Uterus (tissue), 4 donors: ENCODE measurements around the gene ZGLP1. TPM values are rescaled to one million over a fixed set of nuclear protein-coding genes. Genes with fewer than 3 reads are reported as not detected.

Experiments
- DNase-seq, 2 donors: peaks; one replicate each; pipeline ENCODE4 v3.0.0-alpha.2; 2019 to 2020
- H3K27ac ChIP-seq, 2 donors: fragments of 200-600 bp; sonication (generic); 1 replicate in 1 of 2; 2 replicates in 1 of 2; pipeline ENCODE4 v1.5.1; 2016 to 2018
- H3K27me3 ChIP-seq, 2 donors: fragments of 200-600 bp; sonication (generic); one replicate each; pipeline ENCODE4 v1.5.1; 2018 to 2019; ENCODE audit warnings: control low read depth in 1 of 2
- H3K36me3 ChIP-seq, 2 donors: fragments of 200-600 bp; sonication (generic); one replicate each; pipeline ENCODE4 v1.5.1; 2019; ENCODE audit warnings: control low read depth in 1 of 2
- H3K4me1 ChIP-seq, 2 donors: fragments of 200-600 bp; sonication (generic); one replicate each; pipeline ENCODE4 v1.5.1; 2018 to 2019; ENCODE audit warnings: control low read depth in 1 of 2
- H3K4me3 ChIP-seq, 2 donors: fragments of 200-600 bp; sonication (generic); 1 replicate in 1 of 2; 2 replicates in 1 of 2; pipeline ENCODE4 v1.5.1; 2018 to 2019; ENCODE audit warnings: mild to moderate bottlenecking in 1 of 2
- H3K9me3 ChIP-seq, 2 donors: fragments of 200-600 bp; sonication (generic); one replicate each; pipeline ENCODE4 v1.5.1; 2019; ENCODE audit warnings: control low read depth in 1 of 2
- POLR2A ChIP-seq, 2 donors: fragments of 450-650 bp; IDR thresholded peaks; one replicate each; pipeline ENCODE4 v1.6.1; 2016; ENCODE audit warnings: antibody characterized with exemption in 2 of 2, mild to moderate bottlenecking in 1 of 2, moderate library complexity in 1 of 2
- intact Hi-C: fragments of 100-400 bp; cut with DNase I; formaldehyde crosslinking; loops from one replicate; pipeline ENCODE4 v1.15.1; 2023; ENCODE audit warnings: low total_unique reads
- total RNA-seq, 4 donors: library from RNA; depleted of rRNA in 3 of 4; stranded (reverse); fragments of >200 nt in 3 of 4; gene quantifications; one replicate each; pipeline versions ENCODE4 v1.1.0 to v1.2.4, GENCODE V29; 2014 to 2023
- TF ChIP-seq, protein P1 (sequence below), 4 experiments: fragments of 200-600 bp in 2 of 4; fragments of 450-650 bp in 2 of 4; sonication (generic) in 2 of 4; IDR thresholded peaks; one replicate each; pipeline ENCODE4 v1.5.1; 2016 to 2019; ENCODE audit warnings: antibody characterized with exemption in 4 of 4, mild to moderate bottlenecking in 2 of 4, moderate library complexity in 1 of 4
- donor health status: DM: yes; HTN: yes; CAD: no.

Gene ZGLP1
- total RNA-seq, result 1 to 10 TPM in 2 of 4 donors, not detected in 2; 1.0 to 2.5 TPM

DNA sequence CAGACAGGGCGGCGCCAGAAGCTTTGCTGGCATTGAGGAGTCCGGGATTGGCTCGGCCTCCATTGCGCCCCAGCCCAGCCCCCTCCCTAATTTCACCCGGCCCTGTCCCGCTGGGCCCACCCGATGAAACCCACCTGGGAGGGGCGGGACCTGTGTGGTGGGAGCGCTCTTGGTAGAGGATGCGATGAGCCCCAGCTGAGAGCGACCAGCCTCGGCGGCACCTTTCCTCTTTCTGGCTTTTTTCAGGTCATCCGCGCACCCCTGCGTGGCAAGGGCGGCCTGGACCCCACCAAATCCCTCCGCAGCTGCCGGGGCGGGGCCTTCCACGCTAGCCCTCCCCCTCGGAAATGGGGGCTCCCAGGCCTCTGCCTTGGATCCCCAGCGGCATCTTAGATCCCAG is at the start of gene ZGLP1:
TSS of gene ZGLP1 (minus strand) at position 393 of the 400 bp plus-strand sequence.
- Histone ChIP-seq H3K4me1 (no peaks in the 10 kb centered on the region), H3K4me3 (no peak within 1 kb of the TSS), H3K36me3 (no peaks in the 10 kb centered on the region), H3K9me3 (no peaks in the 10 kb centered on the region), H3K27ac (no peak within 1 kb of the TSS), H3K27me3 (no peaks in the 10 kb centered on the region)
- DNase-seq, result no peak
- TF ChIP-seq POLR2A (IDR thresholded peaks at IDR 0.05), result no peak
- TF ChIP-seq, protein P1, sequence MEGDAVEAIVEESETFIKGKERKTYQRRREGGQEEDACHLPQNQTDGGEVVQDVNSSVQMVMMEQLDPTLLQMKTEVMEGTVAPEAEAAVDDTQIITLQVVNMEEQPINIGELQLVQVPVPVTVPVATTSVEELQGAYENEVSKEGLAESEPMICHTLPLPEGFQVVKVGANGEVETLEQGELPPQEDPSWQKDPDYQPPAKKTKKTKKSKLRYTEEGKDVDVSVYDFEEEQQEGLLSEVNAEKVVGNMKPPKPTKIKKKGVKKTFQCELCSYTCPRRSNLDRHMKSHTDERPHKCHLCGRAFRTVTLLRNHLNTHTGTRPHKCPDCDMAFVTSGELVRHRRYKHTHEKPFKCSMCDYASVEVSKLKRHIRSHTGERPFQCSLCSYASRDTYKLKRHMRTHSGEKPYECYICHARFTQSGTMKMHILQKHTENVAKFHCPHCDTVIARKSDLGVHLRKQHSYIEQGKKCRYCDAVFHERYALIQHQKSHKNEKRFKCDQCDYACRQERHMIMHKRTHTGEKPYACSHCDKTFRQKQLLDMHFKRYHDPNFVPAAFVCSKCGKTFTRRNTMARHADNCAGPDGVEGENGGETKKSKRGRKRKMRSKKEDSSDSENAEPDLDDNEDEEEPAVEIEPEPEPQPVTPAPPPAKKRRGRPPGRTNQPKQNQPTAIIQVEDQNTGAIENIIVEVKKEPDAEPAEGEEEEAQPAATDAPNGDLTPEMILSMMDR (IDR thresholded peaks at IDR 0.05), result no peak
- intact Hi-C loops, result no loop called here

DNA sequence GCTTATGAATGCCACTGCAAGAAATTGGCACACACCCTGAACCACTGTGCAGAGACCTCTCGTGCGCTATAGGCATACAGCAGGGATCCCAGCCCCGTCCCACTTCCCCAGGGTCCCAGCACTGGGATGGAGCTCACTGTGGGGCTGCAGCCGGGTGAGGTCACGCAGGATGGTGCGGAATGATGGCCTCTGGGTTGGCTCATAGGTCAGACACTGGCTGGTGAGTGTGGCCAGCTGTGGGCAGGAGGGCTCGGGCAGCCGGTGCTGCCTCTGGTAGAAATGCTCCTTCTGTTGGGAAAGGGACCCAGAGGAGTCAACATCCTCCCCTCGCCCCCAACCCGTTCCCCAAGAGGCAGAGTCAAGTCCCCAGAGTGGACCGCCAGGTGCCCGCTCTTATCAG is 46.8 kb upstream of the ZGLP1 start:
- no peak overlapping the region for H3K4me3 ChIP-seq
- H3K4me1 ChIP-seq, result no peaks in the 10 kb centered on the region
- no peaks in the 10 kb centered on the region for H3K9me3 ChIP-seq
- no peaks in the 10 kb centered on the region for H3K27me3 ChIP-seq
- no peak overlapping the region for H3K27ac ChIP-seq
- intact Hi-C loops, result no loop called here
- DNase-seq, result no peak
- H3K36me3 ChIP-seq, result no peaks in the 10 kb centered on the region
- TF ChIP-seq POLR2A (IDR thresholded peaks at IDR 0.05), result no peak
- TF ChIP-seq, protein P1 (IDR thresholded peaks at IDR 0.05), result no peak

DNA sequence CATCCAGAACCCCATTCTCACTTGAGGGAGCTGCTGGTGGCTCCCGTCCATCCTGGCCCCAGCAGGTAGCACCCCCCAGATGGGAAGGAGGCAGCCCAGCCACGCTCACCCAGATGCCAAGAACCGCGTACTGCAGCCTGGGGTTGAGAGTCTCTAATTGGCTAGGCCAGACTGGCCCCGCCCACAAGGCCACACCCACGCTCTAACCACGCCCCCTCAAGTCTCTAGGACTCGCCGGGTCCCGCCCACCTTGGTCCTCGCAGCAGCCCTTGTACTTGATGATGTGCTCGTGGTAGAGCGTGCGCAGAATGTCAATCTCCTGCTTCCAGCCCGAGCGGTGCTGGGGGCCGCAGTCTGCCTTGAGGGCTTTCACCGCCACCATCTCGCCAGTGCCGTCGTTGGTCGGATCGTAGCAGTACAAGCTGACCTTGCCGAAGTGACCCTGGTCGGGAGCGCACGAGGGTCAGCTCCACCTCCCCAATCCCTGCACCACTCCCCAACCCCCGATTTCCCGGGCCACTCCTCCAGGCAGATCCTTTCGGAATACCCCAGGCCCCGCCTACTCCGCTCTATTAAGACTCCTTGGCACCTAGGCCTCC is 44.3 kb upstream of the ZGLP1 start:
- peak overlapping the region in 1 of 2 donors; percentile 22 for H3K27ac ChIP-seq
- TF ChIP-seq POLR2A (IDR thresholded peaks at IDR 0.05), result no peak
- TF ChIP-seq, protein P1 (IDR thresholded peaks at IDR 0.05), result no peak
- peak; percentile 32 to 49 for DNase-seq
- no peak overlapping the region for H3K4me3 ChIP-seq
- no peaks in the 10 kb centered on the region for H3K4me1 ChIP-seq
- no peaks in the 10 kb centered on the region for H3K9me3 ChIP-seq
- no peaks in the 10 kb centered on the region for H3K36me3 ChIP-seq
- intact Hi-C loops, result no loop called here
- no peaks in the 10 kb centered on the region for H3K27me3 ChIP-seq

DNA sequence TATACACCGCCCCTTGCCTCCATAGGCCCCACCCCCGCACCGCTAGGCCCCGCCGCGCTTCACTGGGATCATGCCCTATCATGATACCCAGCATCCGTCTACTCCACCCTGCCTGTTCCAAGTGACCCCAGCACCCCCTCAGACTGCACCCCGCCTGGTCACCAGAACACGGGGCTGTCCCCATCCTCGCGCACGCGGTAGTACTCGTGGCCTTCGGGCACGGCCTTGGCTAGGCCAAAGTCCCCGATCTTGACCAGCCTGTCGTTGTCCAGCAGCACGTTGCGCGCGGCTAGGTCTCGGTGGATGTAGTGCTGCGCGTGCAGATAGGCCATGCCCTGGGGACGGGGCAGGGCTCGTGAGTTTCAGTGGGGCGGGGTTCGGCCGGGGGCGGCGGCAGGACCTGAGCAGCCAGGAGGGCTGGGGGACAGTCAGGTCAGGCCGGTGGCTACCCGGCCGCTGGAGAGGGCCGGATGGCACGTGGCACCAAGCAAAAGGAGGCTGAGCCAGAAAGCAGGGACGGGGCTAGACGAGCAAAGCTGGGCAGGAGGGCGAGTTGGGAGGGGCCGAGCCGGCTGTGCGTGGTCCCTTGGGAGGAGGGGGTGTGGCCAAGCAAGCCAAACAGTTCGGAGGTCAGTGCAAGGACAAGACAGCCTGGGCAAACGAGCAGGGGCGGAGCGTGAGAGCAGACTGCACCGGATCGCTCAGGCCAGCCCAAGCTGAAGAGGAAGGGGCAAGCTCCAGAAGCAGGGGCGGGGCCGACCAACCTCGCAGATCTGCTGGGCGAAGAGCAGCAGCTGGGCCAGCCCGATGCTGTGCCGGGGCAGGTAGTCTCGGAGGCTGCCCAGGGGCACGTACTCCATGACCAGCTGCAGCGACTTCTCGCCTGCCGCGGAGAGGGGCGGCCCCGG is 43.4 kb upstream of the ZGLP1 start:
- Histone ChIP-seq H3K36me3 (no peaks in the 10 kb centered on the region), H3K4me1 (no peaks in the 10 kb centered on the region), H3K9me3 (no peaks in the 10 kb centered on the region), H3K27ac (peak overlapping the region in 1 of 2 donors; percentile 22), H3K27me3 (no peaks in the 10 kb centered on the region), H3K4me3 (no peak overlapping the region)
- DNase-seq, result peak; percentile 52 to 60
- intact Hi-C loops, result no loop called here
- TF ChIP-seq, protein P1 (IDR thresholded peaks at IDR 0.05), result no peak
- TF ChIP-seq POLR2A (IDR thresholded peaks at IDR 0.05), result no peak

DNA sequence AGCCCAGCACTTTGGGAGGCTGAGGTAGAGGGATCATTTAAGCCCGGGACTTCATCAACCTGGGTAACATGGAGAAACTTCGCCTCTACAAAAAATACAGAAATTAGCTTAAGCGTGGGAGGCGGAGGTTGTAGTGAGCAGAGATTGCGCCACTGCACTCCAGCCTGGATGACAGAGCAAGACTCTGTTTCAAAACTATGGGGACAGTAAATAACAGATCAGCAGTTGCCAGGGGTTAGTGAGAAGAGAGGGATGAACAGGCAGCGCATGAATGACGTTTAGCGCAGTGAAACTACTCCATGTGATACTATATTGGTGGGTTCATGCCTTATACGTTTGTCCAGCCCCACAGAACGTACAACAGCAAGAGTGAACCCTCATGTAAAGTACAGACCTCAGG is 36.9 kb upstream of the ZGLP1 start:
- intact Hi-C loops, result no loop called here
- TF ChIP-seq, protein P1 (IDR thresholded peaks at IDR 0.05), result no peak
- TF ChIP-seq POLR2A (IDR thresholded peaks at IDR 0.05), result no peak
- DNase-seq, result no peak

More for the DNA sequence above, 36.9 kb upstream of the ZGLP1 start:
- no peaks in the 10 kb centered on the region for H3K9me3 ChIP-seq
- H3K36me3 ChIP-seq, result no peaks in the 10 kb centered on the region
- no peaks in the 10 kb centered on the region for H3K4me1 ChIP-seq
- H3K27me3 ChIP-seq, result no peaks in the 10 kb centered on the region
- no peak overlapping the region for H3K27ac ChIP-seq
- no peak overlapping the region for H3K4me3 ChIP-seq
